HG03139 (cell line): ENCODE results near the gene TMC2.
"Not testable (repeated sequence)": the region's sequence is repeated elsewhere in the genome, so short reads cannot be mapped to it uniquely, and the experiment has no call there.

ENCODE experiments used
- ATAC-seq: cut with Tn5 transposase; IDR thresholded peaks from one replicate; pipeline ENCODE4 v1.9.1; 2021; ENCODE audit not compliant: unreplicated experiment

Gene TMC2

GRCh38 chr20:2524709-2525506 lies 11.5 kb upstream of the TMC2 start:
- ATAC-seq, result no peak

GRCh38 chr20:2526218-2526583 lies 10.2 kb upstream of the TMC2 start:
- not testable (repeated sequence) for ATAC-seq

DNA sequence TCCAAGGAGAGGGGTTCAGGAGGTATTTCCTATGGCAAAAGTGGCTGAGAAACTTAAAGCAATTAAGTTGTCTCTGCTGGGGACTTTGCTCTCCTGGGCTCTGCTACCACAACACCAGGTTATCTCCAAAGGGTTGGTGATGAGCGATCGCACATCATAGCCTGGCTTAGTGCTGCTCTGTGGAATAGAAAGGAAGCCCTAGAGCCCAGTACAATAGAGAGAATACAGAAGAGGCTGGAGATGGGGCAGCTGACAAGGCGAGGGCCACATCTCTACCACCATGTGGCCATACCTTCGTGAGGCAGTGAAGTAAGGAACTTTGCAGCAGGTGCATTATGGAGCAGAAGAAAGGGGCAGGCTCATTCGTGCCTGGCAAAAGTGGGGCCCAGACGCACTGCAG lies 8.6 kb upstream of the TMC2 start:
- ATAC-seq, result no peak

DNA sequence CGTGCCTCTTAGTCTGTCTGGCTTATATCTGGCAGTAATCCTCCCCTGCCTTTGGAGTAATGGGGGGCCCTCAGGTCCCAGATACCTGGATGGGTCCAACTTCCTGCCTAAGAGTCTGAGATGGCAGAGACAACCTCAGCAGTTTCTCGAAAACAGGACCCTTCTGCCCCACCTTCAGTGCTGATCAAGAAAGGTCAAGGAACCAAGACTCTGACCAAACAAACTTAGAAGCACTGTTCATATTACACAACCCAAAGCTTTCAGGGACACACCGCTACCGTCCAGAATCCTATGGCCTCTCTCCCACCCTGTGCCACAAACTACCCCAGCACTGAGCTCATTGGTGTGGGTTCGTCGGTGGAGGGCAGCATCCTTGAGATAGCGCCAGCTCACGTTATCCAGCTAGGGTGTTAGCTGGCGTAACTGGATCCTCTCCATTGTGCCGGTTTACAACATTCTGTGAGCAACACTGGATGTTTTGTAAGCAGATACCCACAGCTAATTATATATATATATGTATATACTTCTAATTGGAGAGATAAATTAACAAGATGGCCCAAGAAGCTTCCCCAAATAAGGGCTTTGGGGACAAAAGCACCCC lies 7.6 kb upstream of the TMC2 start:
- no peak for ATAC-seq

DNA sequence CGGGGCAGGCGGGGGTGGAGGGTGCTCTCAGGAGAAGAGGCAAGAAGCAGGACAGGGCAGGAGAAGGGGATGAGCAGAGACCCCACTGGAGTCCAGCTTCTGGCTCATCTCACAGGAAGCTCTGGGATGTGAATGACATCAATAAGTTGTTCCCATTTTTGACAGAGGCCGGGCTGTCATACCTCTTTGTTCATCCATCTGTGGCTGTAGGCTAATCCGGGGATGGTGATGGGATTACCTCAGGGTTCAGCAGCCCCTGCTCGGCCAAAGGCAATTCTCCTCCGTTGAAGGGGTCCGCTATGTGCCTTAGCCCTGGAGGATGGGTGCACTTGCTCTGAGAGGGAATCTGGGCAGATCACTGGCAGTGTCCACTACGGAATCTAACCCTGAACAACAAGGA lies 3.3 kb upstream of the TMC2 start:
- no peak for ATAC-seq

- ATAC-seq, result no peak
Measured at GRCh38 chr20:2535711-2536559, 438 bp upstream of the TMC2 start.

DNA sequence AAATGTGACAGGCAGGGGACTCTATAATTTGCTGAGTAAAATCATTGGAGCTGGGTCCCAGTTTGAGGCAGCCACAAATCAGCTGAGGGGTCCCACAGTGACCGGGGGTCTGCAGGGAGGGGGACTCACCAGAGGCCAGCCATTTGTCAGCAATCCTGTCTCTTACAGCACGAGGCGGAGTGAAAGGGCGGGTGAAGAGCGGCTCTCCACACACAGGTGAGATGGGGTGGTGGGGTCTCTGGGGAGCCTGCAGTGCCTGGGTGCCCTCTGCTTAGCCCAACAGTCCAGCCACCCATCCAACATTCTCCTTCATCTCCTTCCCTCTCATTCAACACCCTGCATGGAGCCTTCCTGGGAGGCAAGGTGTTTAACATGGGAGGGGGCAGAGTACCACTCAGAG lies 728 bp downstream of the TMC2 start:
- ATAC-seq, result no peak

- no peak for ATAC-seq
Measured at GRCh38 chr20:2538356-2538755, 2.0 kb downstream of the TMC2 start.

DNA sequence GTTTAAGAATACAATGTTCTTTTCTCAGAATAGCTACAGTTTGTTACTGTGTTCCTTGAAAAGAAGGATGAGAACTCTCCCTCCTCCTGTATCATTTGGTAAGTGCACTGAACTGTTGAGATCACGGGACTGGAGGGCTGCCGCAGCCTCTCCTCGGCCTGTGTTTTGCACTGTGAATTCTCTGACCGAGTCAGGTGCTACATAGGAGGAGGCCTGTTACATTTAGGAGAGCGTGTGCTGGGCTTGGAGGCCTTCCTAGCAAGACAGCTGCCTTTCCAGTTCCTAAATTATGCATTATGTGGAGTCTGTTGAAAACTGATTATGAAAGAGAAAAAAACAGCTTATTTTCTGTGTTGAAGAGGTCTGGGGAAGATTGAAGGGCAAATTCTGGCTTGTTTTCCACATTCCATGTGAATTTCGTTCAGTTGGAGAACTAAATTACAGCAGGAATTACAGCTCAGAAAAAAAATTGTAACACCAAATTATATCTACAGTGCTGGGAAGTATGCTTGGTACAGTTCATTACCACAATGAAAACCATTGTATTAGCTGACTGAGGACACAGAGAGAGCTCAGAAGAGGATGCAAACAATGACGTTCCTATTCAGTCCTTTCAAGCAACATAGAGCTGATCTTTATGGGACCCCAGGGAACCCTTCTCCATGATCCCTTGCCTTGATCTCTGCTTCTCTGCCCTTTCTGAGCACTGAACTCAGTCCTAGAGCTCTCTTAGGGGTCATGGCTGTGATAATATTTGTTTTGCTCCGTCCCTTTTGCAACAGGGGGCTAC lies 2.8 kb downstream of the TMC2 start:
- ATAC-seq, result no peak

GRCh38 chr20:2541940-2542339 lies 5.6 kb downstream of the TMC2 start:
- no peak for ATAC-seq

GRCh38 chr20:2542361-2542760 lies 6.0 kb downstream of the TMC2 start:
- ATAC-seq, result no peak

DNA sequence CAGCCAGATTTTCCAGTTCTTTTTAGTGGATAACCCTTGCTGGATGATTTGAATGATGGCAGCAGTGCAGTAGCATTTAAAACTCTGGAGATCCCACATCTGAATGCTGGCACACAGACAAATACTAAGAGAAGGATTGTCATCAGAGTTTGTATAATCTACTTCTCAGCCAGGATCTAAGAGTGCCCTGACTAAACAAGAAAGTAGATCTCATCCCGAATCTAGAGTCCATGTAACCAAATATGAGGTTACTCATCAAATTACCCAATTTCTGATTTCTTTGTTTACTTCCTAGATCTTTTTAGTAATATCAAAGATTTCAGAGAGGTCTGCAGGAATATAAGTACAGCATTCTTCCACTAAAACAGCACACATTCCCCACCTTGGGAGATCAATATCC lies 7.8 kb downstream of the TMC2 start:
- no peak for ATAC-seq

DNA sequence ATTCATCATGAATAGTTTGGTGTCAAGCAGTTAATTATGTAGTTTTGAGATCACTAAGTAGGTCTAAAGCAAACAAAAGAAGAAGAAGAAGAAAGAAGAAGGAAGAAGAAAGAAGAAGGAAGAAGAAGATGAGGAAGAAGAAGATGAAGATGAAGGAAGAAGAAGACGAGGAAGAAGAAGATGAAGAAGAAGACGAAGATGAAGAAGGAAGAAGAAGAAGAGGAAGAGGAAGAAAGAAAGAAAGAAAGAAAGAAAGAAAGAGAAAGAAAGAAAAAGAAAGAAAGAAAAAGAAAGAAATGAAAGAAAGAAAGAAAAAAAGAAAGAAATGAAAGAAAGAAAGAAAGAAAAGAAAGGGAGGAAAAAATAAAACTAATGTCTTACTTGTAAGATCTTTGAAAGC lies 9.2 kb downstream of the TMC2 start:
- no peak for ATAC-seq

GRCh38 chr20:2557873-2558580 lies 21.7 kb downstream of the TMC2 start:
- ATAC-seq, result no peak

DNA sequence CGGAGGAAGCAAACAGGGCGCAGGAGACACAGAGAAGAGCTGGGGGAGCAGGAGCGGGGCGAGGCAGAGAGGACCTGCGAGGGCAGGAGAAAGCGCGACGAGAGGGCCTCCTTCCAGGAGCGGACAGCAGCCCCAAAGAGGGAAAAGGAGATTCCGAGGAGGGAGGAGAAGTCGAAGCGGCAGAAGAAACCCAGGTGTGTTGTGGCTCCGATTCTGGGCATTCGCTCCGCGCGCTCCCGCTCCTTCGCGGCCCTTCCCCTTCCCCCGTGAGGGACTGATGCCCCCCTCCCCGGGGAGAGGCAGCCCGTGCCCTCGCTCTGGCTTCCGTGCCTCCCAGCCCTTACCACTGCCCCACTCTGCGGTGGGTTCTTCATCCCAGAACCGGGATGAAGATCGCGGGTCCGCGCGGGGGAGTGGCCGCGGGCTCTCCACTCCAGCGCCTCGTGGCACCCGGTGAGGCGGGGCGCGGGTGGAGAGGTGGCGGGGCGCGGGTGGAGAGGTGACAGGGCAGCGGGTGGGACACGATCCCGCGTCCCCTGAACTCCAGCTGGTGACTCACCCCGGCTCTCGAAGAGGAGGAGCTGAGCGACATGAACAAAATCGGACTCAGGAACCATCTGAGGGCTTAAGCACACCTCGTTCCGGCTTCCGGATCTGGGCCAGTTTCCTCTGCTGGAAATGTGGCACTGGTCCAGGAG lies 22.4 kb downstream of the TMC2 start:
- ATAC-seq, result no peak

DNA sequence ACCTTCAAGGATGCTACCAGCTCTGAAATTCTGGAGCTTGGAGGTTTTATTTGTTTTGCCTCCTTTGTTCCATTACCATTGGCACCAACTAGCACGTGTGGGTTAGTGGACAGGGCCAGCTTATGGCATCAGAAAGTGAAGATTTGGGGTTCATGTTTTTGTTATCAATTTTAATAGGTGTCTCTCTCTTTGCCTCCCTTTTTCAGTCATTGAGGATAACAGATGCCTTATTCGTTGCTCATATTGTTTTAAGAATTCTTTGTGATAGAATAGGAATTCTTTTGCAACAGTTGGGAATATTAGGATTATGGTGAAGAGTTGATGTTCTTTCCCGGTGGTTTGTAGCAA lies 22.9 kb downstream of the TMC2 start:
- ATAC-seq, result no peak

GRCh38 chr20:2559651-2560050 lies 23.3 kb downstream of the TMC2 start:
- ATAC-seq, result no peak

GRCh38 chr20:2563116-2563515 lies 26.7 kb downstream of the TMC2 start:
- no peak for ATAC-seq

DNA sequence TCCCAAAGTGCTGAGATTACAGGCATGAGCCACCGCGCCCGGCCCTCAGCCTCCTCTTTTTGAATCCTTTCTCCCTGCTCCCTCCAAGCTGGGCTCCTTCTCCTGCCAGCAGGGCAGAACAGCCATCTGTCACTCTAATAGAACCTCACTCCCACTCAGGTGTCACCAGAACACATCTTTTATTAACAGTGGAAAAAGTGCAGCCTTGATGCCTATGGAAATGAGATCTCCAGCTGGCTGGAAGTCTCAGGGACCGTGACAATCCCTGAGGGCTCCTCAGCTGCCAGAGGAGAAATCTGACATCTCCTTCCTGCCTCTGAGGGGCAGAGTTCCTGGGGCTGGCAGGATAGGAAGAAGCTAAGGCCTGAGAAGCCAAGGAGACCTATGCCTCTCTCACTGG lies 28.0 kb downstream of the TMC2 start:
- ATAC-seq, result no peak

DNA sequence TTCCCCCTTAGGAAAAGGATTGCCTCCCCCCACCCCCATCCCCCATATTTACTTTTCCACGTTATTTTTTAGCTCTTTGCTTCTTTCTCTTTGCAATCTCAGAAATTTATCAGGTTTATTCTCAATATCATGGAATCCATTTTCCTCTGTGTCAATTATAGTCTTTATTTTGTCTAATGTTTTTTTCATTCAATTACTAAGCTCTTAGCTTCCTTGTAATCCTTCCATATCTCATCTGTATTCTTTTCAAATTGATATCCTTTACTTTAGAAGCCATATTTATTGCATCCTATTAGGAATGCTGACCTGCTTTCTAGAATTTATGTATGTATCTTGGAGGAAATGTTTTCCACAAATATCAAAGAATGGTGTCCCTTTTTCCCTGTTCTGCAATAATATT lies 39.3 kb downstream of the TMC2 start:
- ATAC-seq, result no peak
